Mesenteric fat pad (tissue), 1 donor: ENCODE results near the gene MTIF2. TPM values are rescaled to one million over a fixed set of nuclear protein-coding genes. Genes with fewer than 3 reads are reported as not detected.
"Not testable (repeated sequence)": the region's sequence is repeated elsewhere in the genome, so short reads cannot be mapped to it uniquely, and the experiment has no call there.

Experiments
- DNase-seq: peaks from one replicate; pipeline ENCODE4 v3.0.0-alpha.2; 2020; ENCODE audit warnings: low spot score
- long read RNA-seq: library from polyadenylated mRNA; unstranded; transcript quantifications from one replicate; pipeline ENCODE4 v2.0.0, GENCODE V29; 2020
- total RNA-seq: library from RNA; stranded (reverse); fragmentation: NEBNext Ultra II Directional; extraction: Animal tissue kit (Norgen Biotek cat#: 25700); gene quantifications from one replicate; pipeline ENCODE4 v1.2.1, GENCODE V29; 2021
- donor health status: DM: yes; HTN: yes; CAD: no.

Gene MTIF2
- total RNA-seq: 19.5 TPM
- long read RNA-seq, partial matches to known transcripts: 23 of 39 reads
- long read RNA-seq, other reads (novel, unspliced or antisense): 14 of 39 reads

- DNase-seq: peak; percentile 98
These were observed at the start of gene MTIF2 for GRCh38 chr2:55268907-55269644. Gene MTIF2 (minus strand): TSS chr2:55269231. CDS start chr2:55263858, 5,373 bp downstream.

GRCh38 chr2:55314985-55315384 is 46.0 kb upstream of the MTIF2 start:
- DNase-seq: no peak

- no peak for DNase-seq
These were observed 42.4 kb upstream of the MTIF2 start for GRCh38 chr2:55311444-55311870.

GRCh38 chr2:55309446-55309845 is 40.4 kb upstream of the MTIF2 start:
- no peak for DNase-seq

GRCh38 chr2:55302241-55302640 is 33.2 kb upstream of the MTIF2 start:
- no peak for DNase-seq

- no peak for DNase-seq
These were observed 32.2 kb upstream of the MTIF2 start for GRCh38 chr2:55301277-55301676.

- DNase-seq: no peak
These were observed 27.4 kb upstream of the MTIF2 start for GRCh38 chr2:55296393-55296792.

- no peak for DNase-seq
These were observed 14.1 kb upstream of the MTIF2 start for GRCh38 chr2:55283083-55283482.

- peak; percentile 97 for DNase-seq
These were observed 13.3 kb upstream of the MTIF2 start for GRCh38 chr2:55282110-55282917.

GRCh38 chr2:55280851-55281546 is 12.0 kb upstream of the MTIF2 start:
- DNase-seq: not testable (repeated sequence)

- DNase-seq: not testable (repeated sequence)
These were observed 10.9 kb upstream of the MTIF2 start for GRCh38 chr2:55279859-55280424.

- not testable (repeated sequence) for DNase-seq
These were observed 10.3 kb upstream of the MTIF2 start for GRCh38 chr2:55279214-55279835.

- no peak for DNase-seq
These were observed 8.3 kb upstream of the MTIF2 start for GRCh38 chr2:55277310-55277709.

- DNase-seq: not testable (repeated sequence)
These were observed 5.3 kb upstream of the MTIF2 start for GRCh38 chr2:55274346-55274745.

- DNase-seq: no peak
These were observed 587 bp upstream of the MTIF2 start for GRCh38 chr2:55269645-55269990.

GRCh38 chr2:55268288-55268906 is 634 bp downstream of the MTIF2 start:
- no peak for DNase-seq

GRCh38 chr2:55259586-55259985 is 9.4 kb downstream of the MTIF2 start:
- not testable (repeated sequence) for DNase-seq

GRCh38 chr2:55252832-55253231 is 16.2 kb downstream of the MTIF2 start:
- DNase-seq: no peak

- no peak for DNase-seq
These were observed 22.0 kb downstream of the MTIF2 start for GRCh38 chr2:55247025-55247424.

- DNase-seq: no peak
These were observed 23.6 kb downstream of the MTIF2 start for GRCh38 chr2:55245411-55245810.
